ENCODE measurements around the gene ZNF823. TPM values are rescaled to one million over a fixed set of nuclear protein-coding genes. Genes with fewer than 3 reads are reported as not detected.

The ZNF823 gene
- total and polyA plus RNA-seq, 2 donors (not counting 1 experiment from before 2014, with no cell fraction given) = 1.8 to 5.1 TPM

DNA sequence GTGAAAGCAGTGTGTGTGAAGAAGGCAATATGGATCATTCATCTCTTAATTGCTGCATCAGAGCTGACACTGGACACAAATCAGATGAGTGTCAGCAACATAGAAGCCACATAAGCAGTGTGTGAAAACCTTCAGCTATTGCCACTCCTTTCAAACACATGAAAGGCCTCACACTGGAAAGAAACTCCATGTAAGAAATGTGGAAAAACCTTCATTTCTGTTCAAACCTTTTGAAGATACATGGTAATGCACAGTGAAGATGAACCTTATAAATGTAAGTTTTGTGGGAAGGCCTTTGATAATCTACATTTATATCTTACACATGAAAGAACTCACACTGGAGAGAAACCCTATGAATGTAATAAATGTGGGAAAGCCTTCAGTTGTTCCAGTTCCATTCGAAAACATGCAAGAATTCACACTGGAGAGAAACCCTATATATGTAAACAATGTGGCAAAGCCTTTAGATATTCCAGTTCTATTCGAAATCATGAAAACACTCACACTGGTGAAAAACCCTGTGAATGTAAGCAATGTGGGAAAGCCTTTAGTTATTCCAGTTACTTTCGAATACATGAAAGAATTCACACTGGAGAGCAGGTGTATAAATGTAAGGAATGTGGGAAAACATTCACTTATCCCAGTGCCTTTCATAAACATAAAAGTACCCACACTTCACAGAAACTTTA lies 53.6 kb downstream of the ZNF823 start:
- ChIA-PET POLR2A (no interaction called here), CTCF (no interaction called here)
- no CpG with 5 or more reads among the region's 3 CpGs for WGBS (ENCODE audit: insufficient coverage)
- peaks cover 12% of the 10 kb centered on the region for H3K27me3 Mint-ChIP-seq
- no peak for ATAC-seq (ENCODE audit: low read depth)
- no peak for DNase-seq
- H3K27me3 ChIP-seq (replicated peaks in 1 of 4; ENCODE audit: control extremely low read depth in 1 of 4, control insufficient read depth in 3 of 4, insufficient read depth in 4 of 4, low read length in 3 of 4) = no peaks in the 10 kb centered on the region
- intact Hi-C loops (cut with micrococcal nuclease) = no loop called here
- H3K79me2 ChIP-seq (ENCODE audit: control insufficient read depth, insufficient read depth, low read length) = no peaks in the 10 kb centered on the region
- TF ChIP-seq, protein P1, sequence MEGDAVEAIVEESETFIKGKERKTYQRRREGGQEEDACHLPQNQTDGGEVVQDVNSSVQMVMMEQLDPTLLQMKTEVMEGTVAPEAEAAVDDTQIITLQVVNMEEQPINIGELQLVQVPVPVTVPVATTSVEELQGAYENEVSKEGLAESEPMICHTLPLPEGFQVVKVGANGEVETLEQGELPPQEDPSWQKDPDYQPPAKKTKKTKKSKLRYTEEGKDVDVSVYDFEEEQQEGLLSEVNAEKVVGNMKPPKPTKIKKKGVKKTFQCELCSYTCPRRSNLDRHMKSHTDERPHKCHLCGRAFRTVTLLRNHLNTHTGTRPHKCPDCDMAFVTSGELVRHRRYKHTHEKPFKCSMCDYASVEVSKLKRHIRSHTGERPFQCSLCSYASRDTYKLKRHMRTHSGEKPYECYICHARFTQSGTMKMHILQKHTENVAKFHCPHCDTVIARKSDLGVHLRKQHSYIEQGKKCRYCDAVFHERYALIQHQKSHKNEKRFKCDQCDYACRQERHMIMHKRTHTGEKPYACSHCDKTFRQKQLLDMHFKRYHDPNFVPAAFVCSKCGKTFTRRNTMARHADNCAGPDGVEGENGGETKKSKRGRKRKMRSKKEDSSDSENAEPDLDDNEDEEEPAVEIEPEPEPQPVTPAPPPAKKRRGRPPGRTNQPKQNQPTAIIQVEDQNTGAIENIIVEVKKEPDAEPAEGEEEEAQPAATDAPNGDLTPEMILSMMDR (IDR thresholded peaks at IDR 0.05) = no peak
- no peak for TF ChIP-seq EZH2 (IDR thresholded peaks at IDR 0.05; ENCODE audit: borderline replicate concordance, insufficient read depth, low read depth, low read length, poor library complexity, severe bottlenecking)
- H3K9me3 ChIP-seq (ENCODE audit: control extremely low read depth in 1 of 3, control insufficient read depth in 2 of 3, insufficient read depth in 1 of 3, low read length in 2 of 3) = peaks cover 4 to 35% (median 18%) of the 10 kb centered on the region in 3 donors
- H3K27ac Mint-ChIP-seq = no peak overlapping the region
- H4K20me1 ChIP-seq (ENCODE audit: control insufficient read depth, insufficient read depth, low read length, poor library complexity, severe bottlenecking) = no peaks in the 10 kb centered on the region
- H3K9ac ChIP-seq (ENCODE audit: low read length) = no peak overlapping the region
- peaks cover 6% of the 10 kb centered on the region for H3K4me1 Mint-ChIP-seq
- H3K9me3 Mint-ChIP-seq (ENCODE audit: insufficient read depth) = peaks cover 20% of the 10 kb centered on the region
- no peak overlapping the region for H3K4me3 Mint-ChIP-seq
- H3K36me3 ChIP-seq (replicated peaks in 1 of 2; ENCODE audit: control extremely low read depth in 1 of 2, control insufficient read depth in 1 of 2, extremely low read depth in 1 of 2, insufficient read depth in 2 of 2, low read length in 1 of 2) = no peaks in the 10 kb centered on the region
- no peak overlapping the region for H3K4me2 ChIP-seq (replicated peaks; ENCODE audit: low read depth, low read length, poor library complexity, severe bottlenecking)
- no peak overlapping the region for H3K27ac ChIP-seq (ENCODE audit: low read length in 2 of 2)
- H3K4me1 ChIP-seq (ENCODE audit: control insufficient read depth in 2 of 2, insufficient read depth in 2 of 2, low read length in 2 of 2) = no peaks in the 10 kb centered on the region
- no peak overlapping the region for H3K4me3 ChIP-seq (ENCODE audit: control extremely low read depth in 1 of 5, extremely low read depth in 1 of 5, insufficient read depth in 1 of 5, low read depth in 2 of 5, low read length in 4 of 5)
- no peak overlapping the region for H2AFZ ChIP-seq (ENCODE audit: insufficient read depth, low read depth, low read length, poor library complexity, severe bottlenecking)

DNA sequence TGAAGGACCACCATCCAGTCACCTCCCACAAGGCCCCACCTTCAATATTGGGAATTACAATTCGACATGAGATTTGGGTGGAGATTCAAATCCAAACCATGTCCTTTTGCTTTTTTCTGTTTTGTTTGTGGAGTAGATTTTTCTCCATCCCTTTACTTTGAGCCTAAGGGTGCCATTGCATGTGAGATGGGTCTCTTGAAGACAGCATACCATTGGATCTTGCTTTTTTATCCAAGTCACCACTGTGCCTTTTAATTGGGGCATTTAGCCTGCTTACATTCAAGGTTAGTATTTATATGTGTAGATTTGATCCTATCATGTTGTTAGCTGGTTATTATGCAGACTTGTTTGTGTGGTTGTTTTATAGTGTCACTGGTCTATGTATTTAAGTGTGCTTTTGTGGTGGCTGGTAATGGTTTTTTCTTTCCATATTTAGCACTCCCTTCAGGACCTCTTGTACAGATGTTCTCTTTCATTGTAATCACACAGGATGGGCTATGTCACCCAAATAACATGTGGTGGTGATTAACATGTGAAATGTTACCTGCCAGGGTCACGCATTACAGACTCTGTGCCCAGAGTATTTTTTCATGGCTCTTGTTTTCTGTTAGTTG lies 58.0 kb downstream of the ZNF823 start:
- Histone ChIP-seq H3K4me3 (ENCODE audit: control extremely low read depth in 1 of 5, extremely low read depth in 1 of 5, insufficient read depth in 1 of 5, low read depth in 2 of 5, low read length in 4 of 5) (no peak overlapping the region), H3K27me3 (replicated peaks in 1 of 4; ENCODE audit: control extremely low read depth in 1 of 4, control insufficient read depth in 3 of 4, insufficient read depth in 4 of 4, low read length in 3 of 4) (peaks cover 0 to 4% (median 0%) of the 10 kb centered on the region in 4 experiments), H3K36me3 (replicated peaks in 1 of 2; ENCODE audit: control extremely low read depth in 1 of 2, control insufficient read depth in 1 of 2, extremely low read depth in 1 of 2, insufficient read depth in 2 of 2, low read length in 1 of 2) (no peaks in the 10 kb centered on the region), H3K4me2 (replicated peaks; ENCODE audit: low read depth, low read length, poor library complexity, severe bottlenecking) (no peak overlapping the region), H4K20me1 (ENCODE audit: control insufficient read depth, insufficient read depth, low read length, poor library complexity, severe bottlenecking) (no peaks in the 10 kb centered on the region), H3K9ac (ENCODE audit: low read length) (no peak overlapping the region), H2AFZ (ENCODE audit: insufficient read depth, low read depth, low read length, poor library complexity, severe bottlenecking) (no peak overlapping the region), H3K27ac (ENCODE audit: low read length in 2 of 2) (no peak overlapping the region), H3K79me2 (ENCODE audit: control insufficient read depth, insufficient read depth, low read length) (no peaks in the 10 kb centered on the region), H3K4me1 (ENCODE audit: control insufficient read depth in 2 of 2, insufficient read depth in 2 of 2, low read length in 2 of 2) (no peaks in the 10 kb centered on the region), H3K9me3 (ENCODE audit: control extremely low read depth in 1 of 3, control insufficient read depth in 2 of 3, insufficient read depth in 1 of 3, low read length in 2 of 3) (peaks cover 4 to 40% (median 37%) of the 10 kb centered on the region in 3 donors)
- no peak overlapping the region for H3K4me3 Mint-ChIP-seq
- ChIA-PET POLR2A (no interaction called here), CTCF (no interaction called here)
- no peak for ATAC-seq (ENCODE audit: low read depth)
- TF ChIP-seq EZH2 (IDR thresholded peaks at IDR 0.05; ENCODE audit: borderline replicate concordance, insufficient read depth, low read depth, low read length, poor library complexity, severe bottlenecking) = no peak
- TF ChIP-seq, protein P1 (IDR thresholded peaks at IDR 0.05) = no peak
- intact Hi-C loops (cut with micrococcal nuclease) = no loop called here
- no peak for DNase-seq
- H3K27me3 Mint-ChIP-seq = peaks cover 8% of the 10 kb centered on the region
- 100% methylated on average over 1 of the region's 2 CpGs for whole genome bisulfite sequencing (ENCODE audit: insufficient coverage)
- H3K4me1 Mint-ChIP-seq = peaks cover 2% of the 10 kb centered on the region
- H3K27ac Mint-ChIP-seq = no peak overlapping the region
- H3K9me3 Mint-ChIP-seq (ENCODE audit: insufficient read depth) = peaks cover 18% of the 10 kb centered on the region

Measured in B cell (primary cell).